ENCODE results near the gene PFKL. TPM values are rescaled to one million over a fixed set of nuclear protein-coding genes. Genes with fewer than 3 reads are reported as not detected.

Gene PFKL
- total RNA-seq, 4 donors from 2014 or later: 94.6 to 155 (median 141) TPM

GRCh38 chr21:44262338-44263056 lies 37.4 kb upstream of the PFKL start:
- WGBS, 2 donors: 77 to 80% methylated on average over 12 of the region's 12 CpGs
- no peaks in the 10 kb centered on the region for H3K36me3 ChIP-seq
- peaks cover 0 to 18% (median 0%) of the 10 kb centered on the region in 4 donors for H3K9me3 ChIP-seq
- TF ChIP-seq EP300 (IDR thresholded peaks at IDR 0.05): no peak
- H3K4me3 ChIP-seq: no peak overlapping the region
- DNase-seq (ENCODE audit: low spot score in 2 of 2): no peak
- no peak overlapping the region for H3K27ac ChIP-seq
- H3K27me3 ChIP-seq: no peaks in the 10 kb centered on the region
- H3K4me1 ChIP-seq: no peaks in the 10 kb centered on the region

- 30 to 54% methylated on average over 18 of the region's 18 CpGs for WGBS, 2 donors
- no peaks in the 10 kb centered on the region for H3K27me3 ChIP-seq
- TF ChIP-seq CTCF (IDR thresholded peaks at IDR 0.05) (no peak), POLR2A (IDR thresholded peaks at IDR 0.05) (no peak), EP300 (IDR thresholded peaks at IDR 0.05) (no peak)
- H3K36me3 ChIP-seq: no peaks in the 10 kb centered on the region
- DNase-seq (ENCODE audit: low spot score in 2 of 2): no peak
- no peak overlapping the region for H3K4me3 ChIP-seq
- no peaks in the 10 kb centered on the region for H3K4me1 ChIP-seq
- H3K27ac ChIP-seq: no peak overlapping the region
- peaks cover 0 to 18% (median 0%) of the 10 kb centered on the region in 4 donors for H3K9me3 ChIP-seq
These were observed 36.6 kb upstream of the PFKL start for GRCh38 chr21:44263221-44263760.

- no peak overlapping the region for H3K4me3 ChIP-seq
- DNase-seq (ENCODE audit: low spot score in 2 of 2): no peak
- 74 to 83% methylated on average over 4 of the region's 4 CpGs for WGBS, 2 donors
- TF ChIP-seq CTCF (IDR thresholded peaks at IDR 0.05) (no peak), POLR2A (IDR thresholded peaks at IDR 0.05) (no peak), EP300 (IDR thresholded peaks at IDR 0.05) (no peak)
- no peak overlapping the region for H3K27ac ChIP-seq
- H3K27me3 ChIP-seq: no peaks in the 10 kb centered on the region
- H3K36me3 ChIP-seq: no peaks in the 10 kb centered on the region
- H3K4me1 ChIP-seq: no peaks in the 10 kb centered on the region
- peaks cover 0 to 16% (median 0%) of the 10 kb centered on the region in 4 donors for H3K9me3 ChIP-seq
These were observed 36.1 kb upstream of the PFKL start for GRCh38 chr21:44263768-44264167.

- no peak for DNase-seq (ENCODE audit: low spot score in 2 of 2)
- 93 to 96% methylated on average over 7 to 17 of the region's 17 CpGs for WGBS, 2 donors
- Histone ChIP-seq H3K9me3 (peaks cover 0 to 1% (median 0%) of the 10 kb centered on the region in 4 donors), H3K36me3 (no peaks in the 10 kb centered on the region), H3K27ac (no peak overlapping the region), H3K4me1 (no peaks in the 10 kb centered on the region), H3K27me3 (no peaks in the 10 kb centered on the region), H3K4me3 (no peak overlapping the region)
- TF ChIP-seq CTCF (IDR thresholded peaks at IDR 0.05) (no peak), POLR2A (IDR thresholded peaks at IDR 0.05) (no peak), EP300 (IDR thresholded peaks at IDR 0.05) (no peak)
These were observed 34.1 kb upstream of the PFKL start for GRCh38 chr21:44265734-44266270.

- WGBS, 2 donors: 77 to 80% methylated on average over 19 of the region's 19 CpGs
- no peaks in the 10 kb centered on the region for H3K9me3 ChIP-seq
- no peak overlapping the region for H3K27ac ChIP-seq
- DNase-seq (ENCODE audit: low spot score in 2 of 2): peak in 1 of 2 donors; percentile 15
- no peak overlapping the region for H3K4me3 ChIP-seq
- H3K27me3 ChIP-seq: no peaks in the 10 kb centered on the region
- H3K4me1 ChIP-seq: no peaks in the 10 kb centered on the region
- no peaks in the 10 kb centered on the region for H3K36me3 ChIP-seq
- TF ChIP-seq EP300 (IDR thresholded peaks at IDR 0.05) (no peak), CTCF (IDR thresholded peaks at IDR 0.05) (peak in 3 of 5 experiments; percentile 6 to 37 (median 12))
These were observed 32.2 kb upstream of the PFKL start for GRCh38 chr21:44267655-44268142.

Measured in tibial nerve (tissue), 4 donors.